ENCODE results near the gene MEX3B. TPM values are rescaled to one million over a fixed set of nuclear protein-coding genes. Genes with fewer than 3 reads are reported as not detected.
A peak's percentile ranks its signal among the peaks of the same experiment; 100 is the strongest.

Gene MEX3B
- total and polyA plus RNA-seq, 9 of the 15 experiments (the other 6 are each of a cell fraction or from before 2014, with no cell fraction given): 0.94 to 12.8 (median 3.6) TPM

DNA sequence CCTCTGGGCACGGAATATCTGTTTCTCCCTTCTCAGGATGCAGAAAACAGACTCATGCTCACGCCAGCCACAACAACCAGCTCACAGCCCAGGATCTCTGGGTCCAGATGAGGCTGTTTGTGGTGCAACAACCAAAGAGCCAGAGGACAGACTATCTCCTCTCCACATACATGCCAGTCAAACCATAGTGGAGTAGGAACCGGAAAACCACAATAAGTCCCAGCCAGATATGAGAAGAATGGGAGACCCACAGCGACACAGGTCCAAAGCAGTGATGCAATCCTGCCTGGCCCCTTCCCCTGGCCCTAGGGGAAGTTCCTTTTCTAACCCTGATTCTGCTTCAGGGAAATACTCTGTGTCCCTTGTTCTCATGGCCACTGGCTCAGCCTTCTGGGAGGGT, 27.6 kb downstream of the MEX3B start (continued):
- TF ChIP-seq CEBPG (CRISPR knock-in tag; IDR thresholded peaks at IDR 0.05) (peak; percentile 97), CEBPG (tag; conservative IDR thresholded peaks at IDR 0.05 in 1 of 2, IDR thresholded peaks at IDR 0.05 in 1 of 2) (peak; percentile 80 to 96), HOMEZ (CRISPR knock-in tag; IDR thresholded peaks at IDR 0.05) (no peak), MTA2 (IDR thresholded peaks at IDR 0.05; ENCODE audit: low read depth) (peak; percentile 36; the same call in 1 of the 2 replicates)

DNA sequence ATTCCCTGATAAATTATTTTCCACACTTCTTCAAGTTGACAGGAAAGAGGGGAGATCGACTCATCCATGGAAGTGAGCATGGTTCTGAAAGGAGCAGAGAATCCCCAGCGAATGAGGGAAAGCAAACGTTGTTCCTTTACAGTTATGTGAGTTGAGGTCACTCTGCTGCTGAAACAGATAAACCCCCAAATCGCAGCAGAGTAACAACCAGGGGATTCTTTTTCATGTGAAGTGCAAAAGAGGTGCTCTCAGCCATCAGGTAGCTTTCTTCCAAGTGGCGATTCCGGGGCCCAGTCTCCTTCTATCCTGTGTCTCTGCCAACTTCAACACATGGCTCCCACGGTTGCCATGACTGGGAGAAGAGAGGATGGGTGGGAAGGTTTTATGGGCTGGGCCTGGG, 28.2 kb downstream of the MEX3B start:
- H3K27me3 ChIP-seq (ENCODE audit: control insufficient read depth in 2 of 2, insufficient read depth in 2 of 2, low read length in 2 of 2): no peaks in the 10 kb centered on the region; a peak in 1 of 5 replicates
- TF ChIP-seq ZNF584 (CRISPR knock-in tag; IDR thresholded peaks at IDR 0.05; ENCODE audit: low read depth) (0 out of 2 replicates have a peak, but pooled peaks have one; percentile 22), ZFP1 (CRISPR knock-in tag; IDR thresholded peaks at IDR 0.05) (no peak)
- TF ChIP-seq, protein P1, sequence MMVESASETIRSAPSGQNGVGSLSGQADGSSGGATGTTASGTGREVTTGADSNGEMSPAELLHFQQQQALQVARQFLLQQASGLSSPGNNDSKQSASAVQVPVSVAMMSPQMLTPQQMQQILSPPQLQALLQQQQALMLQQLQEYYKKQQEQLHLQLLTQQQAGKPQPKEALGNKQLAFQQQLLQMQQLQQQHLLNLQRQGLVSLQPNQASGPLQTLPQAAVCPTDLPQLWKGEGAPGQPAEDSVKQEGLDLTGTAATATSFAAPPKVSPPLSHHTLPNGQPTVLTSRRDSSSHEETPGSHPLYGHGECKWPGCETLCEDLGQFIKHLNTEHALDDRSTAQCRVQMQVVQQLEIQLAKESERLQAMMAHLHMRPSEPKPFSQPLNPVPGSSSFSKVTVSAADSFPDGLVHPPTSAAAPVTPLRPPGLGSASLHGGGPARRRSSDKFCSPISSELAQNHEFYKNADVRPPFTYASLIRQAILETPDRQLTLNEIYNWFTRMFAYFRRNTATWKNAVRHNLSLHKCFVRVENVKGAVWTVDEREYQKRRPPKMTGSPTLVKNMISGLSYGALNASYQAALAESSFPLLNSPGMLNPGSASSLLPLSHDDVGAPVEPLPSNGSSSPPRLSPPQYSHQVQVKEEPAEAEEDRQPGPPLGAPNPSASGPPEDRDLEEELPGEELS (CRISPR knock-in tag; IDR thresholded peaks at IDR 0.05; ENCODE audit: borderline replicate concordance): 0 out of 2 replicates have a peak, but pooled peaks have one; percentile 7
- H4K20me1 ChIP-seq (replicated peaks; ENCODE audit: control insufficient read depth, insufficient read depth, low read length): no peaks in the 10 kb centered on the region
- in situ Hi-C loops (cut with MboI) (no loop called here), intact Hi-C loops (cut with micrococcal nuclease) (loop anchor here (5.0 kb wide), 1 partner anchor 70 kb away; no protein-coding TSS in a partner anchor)
- no peaks in the 10 kb centered on the region for H3K9me3 ChIP-seq (replicated peaks; ENCODE audit: control insufficient read depth, insufficient read depth, low read depth, low read length)
- H3K36me3 ChIP-seq (ENCODE audit: control insufficient read depth, insufficient read depth, low read length): no peaks in the 10 kb centered on the region
- ATAC-seq (no peak), DNase-seq (ENCODE audit: extremely low read depth in 1 of 4, low spot score in 3 of 4) (no peak), FAIRE-seq (peak; percentile 60)
- ChIA-PET POLR2A (interaction anchor here (0.6 kb wide), 1 partner anchor 10 kb away, joined by 3 read pairs; no protein-coding TSS in a partner anchor), CTCF (ENCODE audit: low intra/inter-chr PET ratio) (no interaction called here)
- peaks cover 9 to 16% of the 10 kb centered on the region in 2 experiments; a peak in 4 of 5 replicates for H3K4me1 ChIP-seq (replicated peaks in 1 of 2; ENCODE audit: control insufficient read depth in 2 of 2, insufficient read depth in 2 of 2, low read length in 2 of 2)
- H3K79me2 ChIP-seq (ENCODE audit: control insufficient read depth, insufficient read depth, low read length): no peaks in the 10 kb centered on the region
- 12% methylated on average over 7 of the region's 7 CpGs for WGBS (ENCODE audit: insufficient coverage, low coverage, missing lambda C conversion rate)
- no peak overlapping the region for H3K4me3 ChIP-seq
- H2AFZ ChIP-seq (ENCODE audit: low read depth, low read length): peak overlapping the region; percentile 67
- H3K9ac ChIP-seq (ENCODE audit: insufficient read depth in 1 of 2, low read depth in 2 of 2, low read length in 2 of 2): no peak overlapping the region; a peak in 1 of 4 replicates
- peak overlapping the region; percentile 20; the same call in 1 of the 2 replicates for H3K4me2 ChIP-seq (ENCODE audit: insufficient read depth, low read length)
- H3K27ac ChIP-seq (ENCODE audit: extremely low read depth, low read depth, low read length): peak overlapping the region; percentile 6; the same call in 1 of the 3 replicates
- H3K9me1 ChIP-seq (ENCODE audit: control insufficient read depth, insufficient read depth, low read length): no peaks in the 10 kb centered on the region
- BruUV-seq (replicated peaks): no TSS peak
